ENCODE results near the gene ANP32E. TPM values are rescaled to one million over a fixed set of nuclear protein-coding genes. Genes with fewer than 3 reads are reported as not detected.
"Not testable (repeated sequence)": the region's sequence is repeated elsewhere in the genome, so short reads cannot be mapped to it uniquely, and the experiment has no call there.

ANP32E gene
- polyA plus RNA-seq, 1 donor: 45.8 TPM

DNA sequence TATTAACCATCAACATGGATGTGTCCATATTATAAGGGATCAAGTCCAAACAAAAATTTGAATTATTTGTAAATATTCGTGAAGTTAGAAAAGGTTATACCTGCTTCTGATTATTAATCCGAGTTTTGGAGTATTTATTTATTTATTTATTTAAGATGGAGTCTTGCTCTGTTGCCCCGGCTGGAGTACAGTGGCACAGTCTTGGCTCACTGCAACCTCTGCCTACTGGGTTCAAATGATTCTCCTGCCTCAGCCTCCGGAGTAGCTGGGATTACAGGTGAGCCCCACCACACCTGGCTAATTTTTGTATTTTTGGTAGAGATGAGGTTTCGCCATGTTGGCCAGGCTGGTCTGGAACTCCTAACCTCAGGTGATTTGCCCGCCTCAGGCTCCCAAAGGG is 20.1 kb downstream of the ANP32E start:
- H3K4me3 ChIP-seq (ENCODE audit: low read length); H3K9me3 ChIP-seq (ENCODE audit: control insufficient read depth, low read depth, low read length); H3K27ac ChIP-seq (ENCODE audit: low read length); DNase-seq; H3K27me3 ChIP-seq (ENCODE audit: control insufficient read depth, insufficient read depth, low read length); H3K36me3 ChIP-seq (ENCODE audit: control insufficient read depth, insufficient read depth, low read length); H3K4me1 ChIP-seq (ENCODE audit: control insufficient read depth, insufficient read depth, low read length): not testable (repeated sequence)
- no CpG with 5 or more reads among the region's 6 CpGs for WGBS (ENCODE audit: insufficient coverage, low lambda C conversion rate)

DNA sequence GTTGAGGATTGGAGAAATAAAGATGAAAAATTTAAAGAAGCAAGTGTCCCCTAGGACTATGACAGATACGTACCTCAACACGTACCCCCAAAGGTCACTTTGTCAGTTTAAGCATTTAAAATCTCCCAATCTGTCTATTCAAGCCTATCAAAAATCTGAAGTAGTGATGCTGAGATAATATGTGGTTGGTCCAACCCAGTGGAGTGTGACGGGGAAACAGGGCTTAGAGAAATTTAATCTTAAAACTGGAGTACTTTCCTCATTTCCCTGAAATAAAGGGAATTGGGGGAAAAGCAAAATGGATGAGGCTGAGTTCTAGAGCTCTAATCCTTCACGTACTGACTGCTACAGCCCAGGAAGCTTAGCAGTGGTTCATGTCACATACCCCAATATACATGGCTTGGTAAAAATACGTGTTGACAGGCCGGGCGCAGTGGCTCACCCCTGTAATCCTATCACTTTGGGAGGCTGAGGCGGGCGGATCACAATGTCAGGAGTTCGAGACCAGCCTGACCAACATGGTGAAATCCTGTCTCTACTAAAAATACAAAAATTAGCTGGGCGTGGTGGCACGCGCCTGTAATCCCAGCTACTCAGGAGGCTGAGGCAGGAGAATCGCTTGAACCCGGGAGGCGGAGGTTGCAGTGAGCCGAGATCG is 21.7 kb downstream of the ANP32E start:
- WGBS (ENCODE audit: insufficient coverage, low lambda C conversion rate): no CpG with 5 or more reads among the region's 18 CpGs
- Histone ChIP-seq H3K27ac (ENCODE audit: low read length) (peak overlapping the region; percentile 66), H3K4me3 (ENCODE audit: low read length) (peak overlapping the region; percentile 46)
- H3K36me3 ChIP-seq (ENCODE audit: control insufficient read depth, insufficient read depth, low read length); H3K4me1 ChIP-seq (ENCODE audit: control insufficient read depth, insufficient read depth, low read length); H3K27me3 ChIP-seq (ENCODE audit: control insufficient read depth, insufficient read depth, low read length); H3K9me3 ChIP-seq (ENCODE audit: control insufficient read depth, low read depth, low read length); DNase-seq: not testable (repeated sequence)

DNA sequence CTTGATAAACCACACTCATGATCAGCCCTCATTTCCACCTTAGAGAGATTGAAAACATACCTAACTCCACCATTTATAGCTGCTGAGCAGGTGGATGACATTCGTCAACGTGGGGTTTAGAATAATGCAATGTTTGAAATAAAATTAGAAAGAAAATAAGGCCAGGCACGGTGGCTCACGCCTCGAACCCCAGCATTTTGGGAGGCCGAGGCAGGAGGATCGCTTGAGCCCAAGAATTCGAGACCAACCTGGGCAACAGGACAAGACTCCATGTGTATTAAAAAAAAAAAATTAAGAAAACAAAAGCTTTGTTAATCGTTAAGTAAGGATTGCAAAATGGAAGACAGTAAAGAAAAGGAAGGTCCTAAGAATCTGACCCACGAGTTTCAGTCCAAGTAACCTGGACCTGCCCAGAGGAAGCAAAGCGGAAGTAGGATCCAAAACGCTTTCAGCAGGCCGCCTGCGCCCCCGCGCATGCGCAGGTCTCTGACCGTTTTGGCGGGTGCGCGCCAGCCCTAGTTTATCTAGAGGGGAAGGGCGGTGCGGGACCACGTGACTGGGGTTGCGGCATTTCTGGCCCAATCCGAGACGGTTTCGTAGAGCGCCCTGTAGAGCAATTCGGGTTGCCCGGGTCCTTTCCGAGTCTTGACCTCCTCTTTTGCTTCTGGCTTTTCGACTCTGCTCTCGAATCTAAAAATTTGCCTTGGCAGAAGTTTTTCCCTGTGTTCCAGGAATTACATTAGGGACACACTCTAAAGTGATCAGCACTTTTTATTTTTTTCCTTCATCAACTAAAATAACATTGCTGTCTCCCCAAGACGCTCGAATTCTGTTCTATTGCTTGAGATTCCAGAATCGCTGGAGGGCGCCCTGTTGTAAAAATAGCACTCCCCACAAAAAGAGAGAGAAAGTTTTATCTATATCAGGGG is 22.5 kb downstream of the ANP32E start:
- H3K4me1 ChIP-seq (ENCODE audit: control insufficient read depth, insufficient read depth, low read length): peaks cover 5% of the 10 kb centered on the region
- H3K27me3 ChIP-seq (ENCODE audit: control insufficient read depth, insufficient read depth, low read length): no peaks in the 10 kb centered on the region
- H3K27ac ChIP-seq (ENCODE audit: low read length): peak overlapping the region; percentile 66
- peak; percentile 94 to 96 for DNase-seq
- 5% methylated on average over 6 of the region's 38 CpGs for WGBS (ENCODE audit: insufficient coverage, low lambda C conversion rate)
- H3K36me3 ChIP-seq (ENCODE audit: control insufficient read depth, insufficient read depth, low read length): no peaks in the 10 kb centered on the region
- peak overlapping the region; percentile 46 for H3K4me3 ChIP-seq (ENCODE audit: low read length)
- H3K9me3 ChIP-seq (ENCODE audit: control insufficient read depth, low read depth, low read length): no peaks in the 10 kb centered on the region

DNA sequence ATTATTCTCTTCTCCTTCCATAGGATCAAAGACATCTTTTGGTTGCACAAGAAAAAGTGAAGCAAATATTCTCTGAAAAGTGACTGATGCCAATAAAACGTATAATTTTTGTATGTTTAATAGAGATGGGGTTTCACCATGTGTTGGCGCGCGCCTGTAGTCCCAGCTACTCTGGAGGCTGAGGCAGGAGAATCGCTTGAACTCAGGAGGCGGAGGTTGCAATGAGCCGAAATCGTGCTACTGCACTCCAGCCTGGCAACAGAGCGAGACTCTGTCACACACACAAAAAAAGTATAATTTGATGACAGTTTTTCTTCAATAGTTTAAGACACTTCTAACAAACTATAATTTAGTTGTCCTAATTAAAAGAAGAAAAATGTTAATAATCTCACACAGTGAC is 23.8 kb downstream of the ANP32E start:
- no peak for DNase-seq
- Histone ChIP-seq H3K4me3 (ENCODE audit: low read length) (no peak overlapping the region), H3K36me3 (ENCODE audit: control insufficient read depth, insufficient read depth, low read length) (no peaks in the 10 kb centered on the region), H3K27ac (ENCODE audit: low read length) (no peak overlapping the region), H3K9me3 (ENCODE audit: control insufficient read depth, low read depth, low read length) (no peaks in the 10 kb centered on the region), H3K27me3 (ENCODE audit: control insufficient read depth, insufficient read depth, low read length) (no peaks in the 10 kb centered on the region), H3K4me1 (ENCODE audit: control insufficient read depth, insufficient read depth, low read length) (peaks cover 9% of the 10 kb centered on the region)
- WGBS (ENCODE audit: insufficient coverage, low lambda C conversion rate): no CpG with 5 or more reads among the region's 9 CpGs

DNA sequence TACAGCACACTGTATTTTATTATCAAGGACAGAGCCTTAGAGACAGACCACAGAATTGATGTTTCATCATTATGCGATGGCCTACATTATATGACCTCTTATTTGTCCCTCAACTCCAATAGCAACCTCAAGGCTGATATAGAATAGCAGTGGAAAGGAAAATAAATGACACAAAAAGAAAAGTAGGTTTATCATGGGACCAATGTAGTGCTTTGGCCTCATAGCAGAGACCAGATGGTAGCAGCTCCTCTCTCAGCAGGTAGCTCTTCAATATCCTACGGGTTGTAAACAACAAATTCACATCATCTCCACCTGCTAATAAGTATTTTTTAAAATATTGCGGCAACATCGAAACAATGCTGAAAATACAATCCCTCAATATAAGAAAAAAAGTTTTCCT is 25.2 kb downstream of the ANP32E start:
- no peak overlapping the region for H3K27ac ChIP-seq (ENCODE audit: low read length)
- no peaks in the 10 kb centered on the region for H3K27me3 ChIP-seq (ENCODE audit: control insufficient read depth, insufficient read depth, low read length)
- peaks cover 12% of the 10 kb centered on the region for H3K4me1 ChIP-seq (ENCODE audit: control insufficient read depth, insufficient read depth, low read length)
- no peak overlapping the region for H3K4me3 ChIP-seq (ENCODE audit: low read length)
- H3K9me3 ChIP-seq (ENCODE audit: control insufficient read depth, low read depth, low read length): peaks cover 3% of the 10 kb centered on the region
- no peaks in the 10 kb centered on the region for H3K36me3 ChIP-seq (ENCODE audit: control insufficient read depth, insufficient read depth, low read length)
- no peak for DNase-seq
- 100% methylated on average over 3 of the region's 4 CpGs for WGBS (ENCODE audit: insufficient coverage, low lambda C conversion rate)

DNA sequence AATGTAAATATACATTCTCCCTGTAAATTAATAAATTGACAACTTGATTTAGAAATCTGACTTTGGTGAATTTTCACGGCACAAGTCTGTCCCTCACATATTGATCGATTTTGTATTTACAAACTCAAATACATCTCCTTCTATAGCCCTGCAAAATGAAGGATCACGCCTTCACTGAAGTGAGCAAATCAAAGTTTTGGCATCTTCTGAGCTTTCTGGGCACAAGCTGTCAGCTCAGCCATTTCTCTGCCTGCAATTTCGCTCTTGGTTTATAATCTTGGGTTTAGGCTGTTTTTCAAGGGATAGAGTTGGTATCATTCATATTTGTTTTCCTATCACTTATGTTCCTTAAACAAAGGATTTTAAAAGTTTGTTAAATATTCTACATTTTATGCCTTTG is 25.8 kb downstream of the ANP32E start:
- WGBS (ENCODE audit: insufficient coverage, low lambda C conversion rate): 96% methylated on average over 4 of the region's 4 CpGs
- H3K9me3 ChIP-seq (ENCODE audit: control insufficient read depth, low read depth, low read length): peaks cover 6% of the 10 kb centered on the region
- no peak for DNase-seq

DNA sequence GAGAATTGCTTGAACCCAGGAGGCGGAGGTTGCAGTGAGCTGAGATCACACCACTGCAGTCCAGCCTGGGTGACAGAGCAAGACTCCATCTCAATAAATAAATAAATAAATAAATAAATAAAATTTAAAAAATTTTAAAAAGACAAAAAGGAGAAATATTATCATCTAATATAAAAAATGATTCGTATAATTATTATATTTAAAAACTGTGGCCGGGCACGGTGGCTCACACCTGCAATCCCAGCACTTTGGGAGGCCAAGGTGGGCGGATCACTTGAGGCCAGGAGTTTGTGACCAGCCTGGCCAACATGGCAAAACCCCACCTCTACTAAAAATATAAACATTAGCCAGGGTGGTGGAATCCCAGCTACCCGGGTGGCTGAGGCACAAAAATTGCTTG is 27.5 kb downstream of the ANP32E start:
- not testable (repeated sequence) for H3K9me3 ChIP-seq (ENCODE audit: control insufficient read depth, low read depth, low read length); DNase-seq; H3K36me3 ChIP-seq (ENCODE audit: control insufficient read depth, insufficient read depth, low read length); H3K4me3 ChIP-seq (ENCODE audit: low read length); H3K27ac ChIP-seq (ENCODE audit: low read length); H3K27me3 ChIP-seq (ENCODE audit: control insufficient read depth, insufficient read depth, low read length)
- WGBS (ENCODE audit: insufficient coverage, low lambda C conversion rate): no CpG with 5 or more reads among the region's 6 CpGs
- peaks cover 12% of the 10 kb centered on the region for H3K4me1 ChIP-seq (ENCODE audit: control insufficient read depth, insufficient read depth, low read length)

More for the DNA sequence above, 25.8 kb downstream of the ANP32E start:
- no peak overlapping the region for H3K4me3 ChIP-seq (ENCODE audit: low read length)
- H3K27ac ChIP-seq (ENCODE audit: low read length): no peak overlapping the region
- H3K27me3 ChIP-seq (ENCODE audit: control insufficient read depth, insufficient read depth, low read length): no peaks in the 10 kb centered on the region
- no peaks in the 10 kb centered on the region for H3K36me3 ChIP-seq (ENCODE audit: control insufficient read depth, insufficient read depth, low read length)
- peaks cover 12% of the 10 kb centered on the region for H3K4me1 ChIP-seq (ENCODE audit: control insufficient read depth, insufficient read depth, low read length)

DNA sequence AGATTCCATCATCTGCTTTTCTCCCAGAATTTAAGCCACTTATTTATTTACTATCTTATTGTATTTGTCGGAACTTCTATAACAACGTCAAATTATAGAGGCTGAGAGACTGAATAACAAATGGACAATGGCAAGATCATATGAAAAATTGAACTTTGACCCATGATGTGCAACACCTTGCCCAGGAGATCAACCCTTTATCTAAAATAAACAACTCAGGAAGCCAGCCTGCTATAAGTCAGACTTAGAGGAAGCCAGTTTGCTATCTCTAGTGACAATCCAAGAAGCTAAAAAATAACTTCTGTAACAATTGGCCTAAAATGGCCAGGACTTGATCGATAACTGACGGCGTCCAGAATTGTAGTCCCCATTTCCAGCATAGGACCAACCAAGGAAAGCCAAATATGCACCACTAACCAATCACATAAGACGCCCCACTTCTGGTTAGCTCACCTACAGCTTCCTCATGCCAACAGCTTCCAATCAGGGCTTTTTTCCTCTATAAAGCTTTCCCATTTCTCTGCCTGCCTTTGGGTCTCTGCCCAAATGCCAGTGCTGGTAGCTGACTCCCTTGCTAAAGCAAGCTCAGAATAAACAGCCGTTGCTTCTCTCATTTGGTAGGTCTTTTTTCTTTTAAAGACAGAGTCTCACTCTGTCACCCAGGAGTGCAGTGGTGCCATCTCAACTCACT is 28.5 kb downstream of the ANP32E start:
- peak; percentile 38 to 78 for DNase-seq
- WGBS (ENCODE audit: insufficient coverage, low lambda C conversion rate): no CpG with 5 or more reads among the region's 7 CpGs
- no peaks in the 10 kb centered on the region for H3K27me3 ChIP-seq (ENCODE audit: control insufficient read depth, insufficient read depth, low read length)
- H3K9me3 ChIP-seq (ENCODE audit: control insufficient read depth, low read depth, low read length): peaks cover 6% of the 10 kb centered on the region
- no peaks in the 10 kb centered on the region for H3K36me3 ChIP-seq (ENCODE audit: control insufficient read depth, insufficient read depth, low read length)
- peaks cover 7% of the 10 kb centered on the region for H3K4me1 ChIP-seq (ENCODE audit: control insufficient read depth, insufficient read depth, low read length)
- no peak overlapping the region for H3K4me3 ChIP-seq (ENCODE audit: low read length)
- peak overlapping the region; percentile 33 for H3K27ac ChIP-seq (ENCODE audit: low read length)

DNA sequence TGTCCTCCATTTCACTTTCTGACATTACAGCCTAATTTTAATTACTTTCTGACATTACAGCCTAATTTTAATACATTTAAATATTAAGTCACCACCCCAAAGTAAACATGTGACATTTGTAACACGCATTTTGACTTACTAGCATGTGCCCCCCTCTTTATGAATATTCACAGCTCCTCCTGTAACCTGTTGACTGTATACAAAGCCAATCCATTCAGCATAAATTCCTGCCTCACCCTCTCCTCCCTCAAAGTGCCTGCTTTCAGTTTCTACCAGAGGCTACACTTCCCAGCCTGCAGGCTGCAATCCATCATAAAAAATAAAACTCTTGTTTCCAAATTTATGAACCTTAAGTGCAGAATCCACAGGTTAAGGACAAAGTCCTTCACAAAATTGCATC is 39.5 kb downstream of the ANP32E start:
- no peaks in the 10 kb centered on the region for H3K4me1 ChIP-seq (ENCODE audit: control insufficient read depth, insufficient read depth, low read length)
- DNase-seq: no peak
- no peak overlapping the region for H3K27ac ChIP-seq (ENCODE audit: low read length)
- no peaks in the 10 kb centered on the region for H3K27me3 ChIP-seq (ENCODE audit: control insufficient read depth, insufficient read depth, low read length)
- no peaks in the 10 kb centered on the region for H3K36me3 ChIP-seq (ENCODE audit: control insufficient read depth, insufficient read depth, low read length)
- WGBS (ENCODE audit: insufficient coverage, low lambda C conversion rate): 100% methylated on average over 1 of the region's 1 CpG
- H3K4me3 ChIP-seq (ENCODE audit: low read length): no peak overlapping the region
- no peaks in the 10 kb centered on the region for H3K9me3 ChIP-seq (ENCODE audit: control insufficient read depth, low read depth, low read length)

DNA sequence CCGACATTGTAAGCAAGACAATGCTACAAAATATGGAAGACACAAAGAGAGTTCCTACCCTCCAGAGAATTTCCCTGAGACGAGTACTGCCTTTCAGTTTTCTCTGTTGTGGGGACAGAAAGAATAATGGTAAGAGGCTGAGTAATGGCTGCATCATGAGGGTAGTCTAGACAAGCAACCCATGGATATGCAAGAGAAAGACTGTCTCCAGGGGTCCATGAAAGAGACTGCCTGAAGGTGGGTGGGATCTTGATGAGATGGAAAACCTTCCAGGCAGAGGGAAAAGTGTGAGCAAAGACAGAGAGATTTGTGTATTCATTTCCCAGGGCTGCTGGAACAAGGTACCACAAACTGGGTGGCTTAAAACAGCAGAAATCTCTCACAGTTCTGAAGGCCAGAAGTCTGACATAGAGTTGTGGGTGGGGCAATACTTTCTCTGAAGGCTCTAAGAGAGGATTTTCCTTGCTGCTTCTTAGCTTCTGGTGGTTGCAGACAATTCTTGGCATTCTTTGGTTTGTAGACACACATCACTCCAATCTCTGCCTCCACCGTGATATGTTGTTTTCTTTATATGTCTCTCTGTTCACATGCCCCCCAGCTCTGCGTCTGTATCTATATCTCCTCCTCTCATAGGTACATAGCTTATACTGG is 41.4 kb downstream of the ANP32E start:
- no peak for DNase-seq
- 92% methylated on average over 2 of the region's 4 CpGs for WGBS (ENCODE audit: insufficient coverage, low lambda C conversion rate)

More for the DNA sequence above, 41.4 kb downstream of the ANP32E start:
- H3K36me3 ChIP-seq (ENCODE audit: control insufficient read depth, insufficient read depth, low read length): no peaks in the 10 kb centered on the region
- H3K27me3 ChIP-seq (ENCODE audit: control insufficient read depth, insufficient read depth, low read length): no peaks in the 10 kb centered on the region
- H3K27ac ChIP-seq (ENCODE audit: low read length): no peak overlapping the region
- no peaks in the 10 kb centered on the region for H3K9me3 ChIP-seq (ENCODE audit: control insufficient read depth, low read depth, low read length)
- no peak overlapping the region for H3K4me3 ChIP-seq (ENCODE audit: low read length)
- no peaks in the 10 kb centered on the region for H3K4me1 ChIP-seq (ENCODE audit: control insufficient read depth, insufficient read depth, low read length)
